ENCODE measurements around the gene DSCAM.

DNA sequence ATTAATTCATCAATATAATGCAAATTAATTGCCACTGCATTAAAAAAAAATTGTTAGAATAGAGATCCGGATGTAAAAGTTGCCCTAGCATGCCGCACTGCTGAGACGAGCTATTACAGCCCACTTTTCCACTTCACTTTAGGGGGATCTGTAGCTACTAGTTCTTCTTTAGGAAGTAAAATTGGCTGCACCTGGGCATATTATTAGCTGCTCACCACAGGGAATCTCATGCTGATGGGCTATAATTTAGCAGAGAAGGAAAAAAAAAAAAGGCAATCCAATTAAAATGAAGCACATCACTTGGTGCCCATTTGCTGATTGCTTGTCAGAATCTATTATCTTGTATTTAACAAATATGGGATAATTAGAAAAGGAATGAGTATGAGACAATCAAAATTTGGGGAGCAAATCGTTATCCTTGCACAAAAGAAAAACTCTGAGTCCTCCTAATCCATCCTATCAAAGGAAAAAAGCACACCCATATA, 233.4 kb downstream of the DSCAM start:
- TF ChIP-seq TAF1 (IDR thresholded peaks at IDR 0.05; ENCODE audit: borderline replicate concordance, insufficient read depth, low read length), result no peak
- TF ChIP-seq SIN3A (IDR thresholded peaks at IDR 0.05; ENCODE audit: borderline replicate concordance, insufficient read depth, low read length), result no peak
- TF ChIP-seq, protein P1, sequence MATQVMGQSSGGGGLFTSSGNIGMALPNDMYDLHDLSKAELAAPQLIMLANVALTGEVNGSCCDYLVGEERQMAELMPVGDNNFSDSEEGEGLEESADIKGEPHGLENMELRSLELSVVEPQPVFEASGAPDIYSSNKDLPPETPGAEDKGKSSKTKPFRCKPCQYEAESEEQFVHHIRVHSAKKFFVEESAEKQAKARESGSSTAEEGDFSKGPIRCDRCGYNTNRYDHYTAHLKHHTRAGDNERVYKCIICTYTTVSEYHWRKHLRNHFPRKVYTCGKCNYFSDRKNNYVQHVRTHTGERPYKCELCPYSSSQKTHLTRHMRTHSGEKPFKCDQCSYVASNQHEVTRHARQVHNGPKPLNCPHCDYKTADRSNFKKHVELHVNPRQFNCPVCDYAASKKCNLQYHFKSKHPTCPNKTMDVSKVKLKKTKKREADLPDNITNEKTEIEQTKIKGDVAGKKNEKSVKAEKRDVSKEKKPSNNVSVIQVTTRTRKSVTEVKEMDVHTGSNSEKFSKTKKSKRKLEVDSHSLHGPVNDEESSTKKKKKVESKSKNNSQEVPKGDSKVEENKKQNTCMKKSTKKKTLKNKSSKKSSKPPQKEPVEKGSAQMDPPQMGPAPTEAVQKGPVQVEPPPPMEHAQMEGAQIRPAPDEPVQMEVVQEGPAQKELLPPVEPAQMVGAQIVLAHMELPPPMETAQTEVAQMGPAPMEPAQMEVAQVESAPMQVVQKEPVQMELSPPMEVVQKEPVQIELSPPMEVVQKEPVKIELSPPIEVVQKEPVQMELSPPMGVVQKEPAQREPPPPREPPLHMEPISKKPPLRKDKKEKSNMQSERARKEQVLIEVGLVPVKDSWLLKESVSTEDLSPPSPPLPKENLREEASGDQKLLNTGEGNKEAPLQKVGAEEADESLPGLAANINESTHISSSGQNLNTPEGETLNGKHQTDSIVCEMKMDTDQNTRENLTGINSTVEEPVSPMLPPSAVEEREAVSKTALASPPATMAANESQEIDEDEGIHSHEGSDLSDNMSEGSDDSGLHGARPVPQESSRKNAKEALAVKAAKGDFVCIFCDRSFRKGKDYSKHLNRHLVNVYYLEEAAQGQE (IDR thresholded peaks at IDR 0.05; ENCODE audit: insufficient read depth in 1 of 2, low read depth in 2 of 2, low read length in 2 of 2), result no peak
- TF ChIP-seq FOXP2 (optimal IDR thresholded peaks at IDR 0.05; ENCODE audit: borderline replicate concordance, extremely low read depth, extremely low read length, insufficient read depth), result no peak

Data from PFSK-1 (cell line).